Measurements from ENCODE around the gene IMMP2L. TPM values are rescaled to one million over a fixed set of nuclear protein-coding genes. Genes with fewer than 3 reads are reported as not detected.

Gene IMMP2L
- total RNA-seq, 1 experiment from 2014 or later = 30.3 TPM

DNA sequence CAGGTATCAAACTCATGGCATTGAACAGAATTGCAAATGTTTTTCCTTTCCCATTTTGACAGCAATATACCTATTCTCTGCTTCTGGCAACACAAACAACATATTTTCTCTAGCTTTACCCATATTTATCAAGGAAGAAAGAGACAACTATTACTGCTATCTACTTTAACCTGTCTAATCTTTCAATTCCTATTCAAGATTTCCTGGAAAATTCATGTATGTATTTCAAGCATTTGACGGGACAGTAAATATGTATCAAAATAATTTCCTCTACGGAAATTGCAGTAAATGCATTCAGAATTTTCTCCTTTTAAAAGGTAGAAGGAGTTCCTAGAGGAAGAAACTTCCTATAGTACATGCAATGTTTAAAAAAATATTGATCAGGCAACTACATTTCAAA is 650.7 kb downstream of the IMMP2L start:
- no peak for DNase-seq (ENCODE audit: extremely low read depth, low read depth)

DNA sequence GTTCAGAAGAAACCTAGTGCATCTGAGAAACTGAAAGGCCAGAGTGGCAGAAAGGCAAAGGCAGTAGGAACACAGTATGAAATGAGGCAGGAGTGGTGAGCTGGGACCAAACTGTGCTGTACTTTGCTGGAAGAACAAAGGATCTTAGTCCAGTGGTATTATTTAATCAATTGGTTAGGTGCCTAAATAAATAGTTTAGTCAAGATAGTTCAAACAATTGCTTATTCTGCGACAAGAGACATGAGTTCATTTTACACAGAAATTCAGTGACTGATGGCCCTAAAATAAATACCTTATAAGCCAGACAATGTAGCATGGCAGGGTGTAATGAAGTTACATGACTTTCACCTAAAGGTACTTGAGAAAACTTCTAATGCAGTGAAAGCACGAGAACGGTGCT is 653.2 kb downstream of the IMMP2L start:
- DNase-seq (ENCODE audit: extremely low read depth, low read depth) = no peak

- DNase-seq (ENCODE audit: extremely low read depth, low read depth) = no peak
These were observed 656.3 kb downstream of the IMMP2L start for GRCh38 chr7:110905773-110906566.

DNA sequence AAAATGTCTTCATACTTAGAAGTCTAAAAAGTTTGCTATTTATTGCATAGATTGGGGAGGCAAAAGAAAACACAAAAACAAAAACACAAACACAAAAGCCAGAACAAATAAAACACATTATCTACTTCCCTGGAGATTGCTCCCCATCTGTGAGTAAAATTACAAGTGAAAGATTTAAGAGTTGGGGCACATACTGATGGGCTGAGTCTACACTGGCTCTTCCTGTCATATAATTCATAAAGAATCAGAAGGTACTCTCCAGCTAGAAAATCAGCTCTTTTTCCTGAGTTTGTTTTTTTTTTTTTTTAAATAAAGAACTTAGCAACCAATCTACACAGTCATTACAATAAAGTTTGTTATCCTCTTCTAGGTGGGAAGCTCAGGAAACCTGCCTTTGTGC is 663.8 kb downstream of the IMMP2L start:
- DNase-seq (ENCODE audit: extremely low read depth, low read depth) = no peak

DNA sequence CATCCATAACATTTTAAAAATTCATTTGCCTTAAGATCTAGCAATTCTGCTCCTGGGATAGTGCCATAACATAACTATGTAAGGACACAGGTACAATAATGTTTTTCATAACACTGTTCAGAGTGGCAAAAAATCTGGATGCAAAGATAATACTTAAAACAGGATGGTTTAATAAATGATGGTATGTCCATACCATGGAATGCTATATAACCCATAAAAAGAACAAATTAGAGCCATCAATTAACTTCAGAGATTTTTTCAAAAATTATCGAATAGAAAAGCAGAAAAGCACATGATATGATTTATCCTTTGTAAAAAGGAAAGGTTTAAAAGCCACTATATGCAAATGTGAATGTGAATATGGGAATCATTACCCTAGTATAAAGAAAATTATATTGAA is 664.8 kb downstream of the IMMP2L start:
- no peak for DNase-seq (ENCODE audit: extremely low read depth, low read depth)

- DNase-seq (ENCODE audit: extremely low read depth, low read depth) = no peak
These were observed 668.2 kb downstream of the IMMP2L start for GRCh38 chr7:110894111-110894510.

GRCh38 chr7:110891197-110891596 is 671.1 kb downstream of the IMMP2L start:
- no peak for DNase-seq (ENCODE audit: extremely low read depth, low read depth)

GRCh38 chr7:110890101-110890500 is 672.2 kb downstream of the IMMP2L start:
- DNase-seq (ENCODE audit: extremely low read depth, low read depth) = no peak

DNA sequence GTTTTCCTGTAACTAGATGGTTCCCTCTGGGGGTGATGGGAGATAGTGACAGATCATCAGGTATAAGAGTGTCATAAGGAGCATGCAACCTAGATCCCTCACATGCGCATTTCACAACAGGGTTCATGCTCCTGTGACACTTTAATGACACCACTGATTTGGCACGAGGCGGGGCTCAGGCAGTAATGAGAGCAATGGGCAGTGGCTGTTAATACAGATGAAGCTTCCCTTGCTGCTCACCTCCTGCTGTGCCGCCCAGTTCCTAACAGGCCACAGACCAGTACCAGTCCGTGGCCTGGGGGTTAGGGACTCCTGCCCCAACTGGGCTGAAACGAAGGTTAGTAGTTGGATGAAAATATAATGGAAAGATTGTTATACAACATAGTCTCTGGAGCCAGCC is 673.0 kb downstream of the IMMP2L start:
- DNase-seq (ENCODE audit: extremely low read depth, low read depth) = no peak

- no peak for DNase-seq (ENCODE audit: extremely low read depth, low read depth)
These were observed 673.7 kb downstream of the IMMP2L start for GRCh38 chr7:110888641-110889040.

GRCh38 chr7:110885474-110885873 is 676.8 kb downstream of the IMMP2L start:
- DNase-seq (ENCODE audit: extremely low read depth, low read depth) = no peak

GRCh38 chr7:110881721-110882120 is 680.6 kb downstream of the IMMP2L start:
- no peak for DNase-seq (ENCODE audit: extremely low read depth, low read depth)

DNA sequence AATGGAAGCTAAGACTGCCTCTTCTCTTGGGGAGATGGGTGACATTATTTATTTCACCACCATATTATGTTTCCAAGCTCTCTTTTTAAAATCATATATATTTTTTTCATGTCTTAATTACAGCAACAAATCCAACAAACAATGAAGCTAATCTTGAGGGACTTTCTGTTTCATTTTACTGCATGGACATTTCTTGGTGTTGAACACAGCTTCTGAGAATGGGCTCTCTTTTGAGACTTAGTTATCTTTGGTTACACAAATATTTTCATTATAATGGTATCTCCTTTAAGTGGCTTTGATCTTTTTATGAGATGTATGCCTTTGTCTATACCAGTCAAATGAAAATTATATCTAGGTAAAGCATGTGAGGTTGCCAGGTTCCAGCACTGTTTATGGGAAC is 681.3 kb downstream of the IMMP2L start:
- DNase-seq (ENCODE audit: extremely low read depth, low read depth) = no peak

DNA sequence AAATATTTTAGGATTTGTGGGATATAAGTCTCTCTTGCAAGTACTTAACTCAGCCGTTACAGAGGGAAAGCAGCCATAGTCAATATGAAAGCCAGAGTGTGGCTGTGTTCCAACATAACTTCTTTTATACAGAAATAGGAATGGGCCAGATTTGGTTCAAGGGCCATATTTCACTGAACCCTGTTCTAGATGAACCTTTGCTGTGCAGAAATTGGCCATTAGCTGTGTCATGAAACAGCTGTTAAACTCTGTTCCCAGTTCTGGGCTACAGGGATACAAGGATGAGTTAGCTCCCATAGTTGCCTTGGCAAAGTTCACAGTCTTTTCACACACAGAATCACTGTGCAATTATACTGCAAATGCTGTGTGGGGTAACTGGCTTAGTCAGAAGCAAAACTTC is 685.3 kb downstream of the IMMP2L start:
- DNase-seq (ENCODE audit: extremely low read depth, low read depth) = no peak

GRCh38 chr7:110875346-110875745 is 686.9 kb downstream of the IMMP2L start:
- no peak for DNase-seq (ENCODE audit: extremely low read depth, low read depth)

DNA sequence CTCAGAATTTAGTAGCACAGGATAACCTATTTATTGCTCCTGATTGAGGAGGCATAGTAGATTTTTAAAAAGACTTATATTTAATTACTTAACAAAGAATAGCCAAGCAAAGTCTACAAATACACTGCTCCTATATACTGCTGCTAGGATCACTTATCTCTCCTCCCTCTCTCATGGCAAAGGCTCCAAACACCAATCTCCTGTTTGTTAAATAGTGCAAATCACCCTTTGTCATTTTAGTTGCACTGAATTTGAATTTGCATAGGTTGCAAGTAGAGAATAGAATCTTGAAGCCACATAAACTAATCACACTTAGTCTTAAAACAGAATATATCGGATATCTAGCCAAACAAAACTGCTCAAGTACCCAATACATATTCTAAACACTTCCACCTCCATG is 690.4 kb downstream of the IMMP2L start:
- DNase-seq (ENCODE audit: extremely low read depth, low read depth) = no peak

GRCh38 chr7:110870926-110871325 is 691.4 kb downstream of the IMMP2L start:
- no peak for DNase-seq (ENCODE audit: extremely low read depth, low read depth)

GRCh38 chr7:110868458-110868857 is 693.8 kb downstream of the IMMP2L start:
- no peak for DNase-seq (ENCODE audit: extremely low read depth, low read depth)

DNA sequence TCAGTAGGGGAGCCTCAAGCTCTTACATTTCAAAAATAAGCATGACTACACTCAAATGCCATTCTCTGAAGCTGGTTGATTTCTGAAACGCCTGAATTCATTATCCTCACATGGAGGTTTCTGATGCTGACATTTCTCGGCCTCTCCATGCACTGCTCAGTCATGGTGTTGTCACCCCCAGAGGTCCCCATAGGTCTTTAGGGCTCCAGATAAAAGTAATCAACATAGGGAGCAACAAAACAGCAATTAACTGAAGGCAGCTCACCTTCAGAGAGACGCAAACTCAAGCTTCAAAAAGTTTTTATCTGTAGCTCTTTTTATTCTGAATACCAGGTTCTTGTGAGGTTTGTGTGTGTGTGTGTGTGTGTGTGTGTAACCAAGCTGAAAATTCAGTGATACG is 694.5 kb downstream of the IMMP2L start:
- DNase-seq (ENCODE audit: extremely low read depth, low read depth) = no peak

- DNase-seq (ENCODE audit: extremely low read depth, low read depth) = no peak
These were observed 699.0 kb downstream of the IMMP2L start for GRCh38 chr7:110863258-110863657.

- DNase-seq (ENCODE audit: extremely low read depth, low read depth) = no peak
These were observed 701.1 kb downstream of the IMMP2L start for GRCh38 chr7:110861163-110861562.

GRCh38 chr7:110857106-110857505 is 705.2 kb downstream of the IMMP2L start:
- no peak for DNase-seq (ENCODE audit: extremely low read depth, low read depth)

DNA sequence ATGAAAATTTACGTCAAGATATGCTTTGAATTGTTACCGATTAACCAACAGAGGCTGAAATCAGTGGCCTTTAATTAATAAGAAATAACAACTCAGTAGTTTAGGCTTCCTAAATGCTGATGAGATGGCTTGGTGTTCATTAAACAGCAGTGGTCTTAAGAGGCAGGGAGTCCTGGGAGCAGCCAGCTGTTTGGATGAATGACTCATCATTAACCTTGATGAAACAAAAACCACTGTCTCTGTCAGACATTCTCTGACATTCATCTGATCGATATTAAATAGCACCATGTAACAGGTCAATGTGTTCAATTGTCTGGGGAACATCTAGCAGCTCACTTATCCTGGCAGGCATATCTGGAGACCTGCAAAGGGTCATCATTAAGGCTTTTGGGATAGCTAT is 705.6 kb downstream of the IMMP2L start:
- DNase-seq (ENCODE audit: extremely low read depth, low read depth) = no peak
